Erythroblast (primary cell): ENCODE data around the gene MESD.

Source experiments
- GATA1 ChIP-seq: IDR thresholded peaks from 2 replicates; pipeline ENCODE4 v1.6.1; 2011; ENCODE audit warnings: low read depth, mild to moderate bottlenecking, control low read depth, low read length, moderate library complexity
- POLR2A ChIP-seq: IDR thresholded peaks from 2 replicates; pipeline ENCODE4 v1.6.1; 2011; ENCODE audit warnings: mild to moderate bottlenecking, low read length

DNA sequence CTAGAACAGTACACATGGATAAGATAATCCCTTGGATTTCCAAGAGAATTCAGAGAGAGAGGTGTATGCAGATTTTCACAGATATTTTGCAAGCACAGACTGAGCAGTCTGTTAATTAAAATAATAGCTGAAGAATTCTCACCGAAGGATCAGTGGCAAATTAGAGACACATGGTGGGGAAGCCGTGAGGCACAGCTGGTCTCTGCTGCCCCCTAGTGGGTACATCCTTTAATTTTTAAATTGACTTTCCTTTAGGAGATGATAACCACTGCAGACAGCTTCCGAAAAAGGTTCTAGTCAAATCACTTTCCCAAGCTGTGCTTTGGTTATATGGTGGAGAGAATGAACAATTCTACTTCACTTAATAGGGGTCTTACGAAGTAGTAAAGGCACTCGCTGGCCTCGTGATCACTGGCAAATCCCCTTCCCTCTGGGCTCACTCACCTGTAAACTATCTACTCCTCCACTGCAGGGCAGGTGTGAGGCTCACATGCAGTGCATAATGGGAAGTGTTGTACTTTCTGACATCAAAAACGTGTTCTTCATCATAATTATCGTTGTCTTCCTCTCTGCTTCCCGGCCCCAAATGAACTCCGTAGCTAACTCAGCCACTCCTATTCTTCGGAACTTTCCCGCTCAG lies 19.5 kb downstream of the MESD start:
- no peak for TF ChIP-seq POLR2A
- no peak for TF ChIP-seq GATA1
